GM12878 (cell line): ENCODE data around the gene SHH.

Experiments used
- CTCF ChIP-seq, 3 experiments: IDR thresholded peaks in 2 of 3; conservative IDR thresholded peaks in 1 of 3; 2 replicates each; pipeline ENCODE4 v1.5.1; 2011; ENCODE audit warnings: low read depth in 3 of 3, low read length in 3 of 3, mild to moderate bottlenecking in 3 of 3, control low read depth in 2 of 3, moderate library complexity in 2 of 3, inconsistent platforms in 1 of 3, mixed read lengths in 1 of 3; ENCODE audit not compliant: control insufficient read depth in 2 of 3, insufficient read depth in 1 of 3; ENCODE audit errors: extremely low read depth in 1 of 3
- ELK1 ChIP-seq: IDR thresholded peaks from 2 replicates; pipeline ENCODE4 v1.6.1; 2012; ENCODE audit warnings: low read depth, low read length, improper control_type of control experiment
- EP300 ChIP-seq, 2 experiments: fragments of 150-350 bp in 1 of 2; IDR thresholded peaks; 2 replicates each; pipeline ENCODE4 v1.6.1; 2011 to 2012; ENCODE audit warnings: low read depth in 2 of 2, low read length in 2 of 2, borderline replicate concordance in 1 of 2, improper control_type of control experiment in 1 of 2, inconsistent platforms in 1 of 2; ENCODE audit not compliant: control insufficient read depth in 1 of 2
- ETV6 ChIP-seq, 2 experiments: fragments of 450-650 bp in 1 of 2; IDR thresholded peaks in 1 of 2; conservative IDR thresholded peaks in 1 of 2; 2 replicates each; pipeline ENCODE4 v1.6.1; 2014; ENCODE audit warnings: antibody characterized with exemption in 1 of 2, borderline replicate concordance in 1 of 2, low read depth in 1 of 2, mild to moderate bottlenecking in 1 of 2, moderate library complexity in 1 of 2
- IKZF1 ChIP-seq: fragments of 450-650 bp; conservative IDR thresholded peaks from 2 replicates; pipeline ENCODE4 v1.6.1; 2017; ENCODE audit warnings: antibody characterized with exemption, mild to moderate bottlenecking
- SP1 ChIP-seq: IDR thresholded peaks from one replicate; pipeline ENCODE4 v1.6.1; 2011; ENCODE audit warnings: low read depth, low read length

- no peak for TF ChIP-seq CTCF (IDR thresholded peaks at IDR 0.05 in 2 of 3, conservative IDR thresholded peaks at IDR 0.05 in 1 of 3; ENCODE audit: control insufficient read depth in 2 of 3, extremely low read depth in 1 of 3, insufficient read depth in 1 of 3, low read depth in 3 of 3, low read length in 3 of 3)
- no peak for TF ChIP-seq IKZF1
- TF ChIP-seq ELK1: no peak
- TF ChIP-seq ETV6 (conservative IDR thresholded peaks at IDR 0.05 in 1 of 2, IDR thresholded peaks at IDR 0.05 in 1 of 2; ENCODE audit: borderline replicate concordance in 1 of 2, low read depth in 1 of 2): no peak
- no peak for TF ChIP-seq EP300 (IDR thresholded peaks at IDR 0.05; ENCODE audit: borderline replicate concordance in 1 of 2, control insufficient read depth in 1 of 2, low read depth in 2 of 2, low read length in 2 of 2)
- no peak for TF ChIP-seq SP1
Measured at GRCh38 chr7:155821851-155822250, 9.6 kb upstream of the SHH start.
